ENCODE results near the gene MAST2.

The MAST2 gene

GRCh38 chr1:45982359-45982758 lies 178.9 kb downstream of the MAST2 start:
- DNase-seq (ENCODE audit: low spot score): no peak

- DNase-seq (ENCODE audit: low spot score): no peak
These were observed 180.6 kb downstream of the MAST2 start for GRCh38 chr1:45983967-45984366.

DNA sequence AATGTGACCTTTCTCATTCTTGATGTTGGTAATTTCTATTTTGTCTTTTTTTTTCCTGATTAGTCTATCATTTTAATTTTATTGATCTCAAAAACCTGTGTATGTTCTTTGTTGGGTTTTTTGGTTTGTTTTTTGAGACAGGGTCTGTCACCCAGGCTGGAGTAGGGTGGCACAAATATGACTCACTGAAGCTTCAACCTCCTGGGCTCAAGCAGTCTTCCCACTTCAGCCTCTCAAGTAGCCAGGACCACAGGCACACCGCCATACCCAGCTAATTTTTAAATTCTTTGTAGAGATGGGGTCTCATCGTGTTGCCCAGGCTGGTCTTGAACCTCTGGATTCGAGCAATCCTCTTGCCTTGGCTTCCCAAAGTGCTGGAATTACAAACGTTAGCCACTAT lies 183.8 kb downstream of the MAST2 start:
- no peak for DNase-seq (ENCODE audit: low spot score)

GRCh38 chr1:45989249-45989648 lies 185.8 kb downstream of the MAST2 start:
- DNase-seq (ENCODE audit: low spot score): no peak

- DNase-seq (ENCODE audit: low spot score): no peak
These were observed 191.0 kb downstream of the MAST2 start for GRCh38 chr1:45994423-45994822.

GRCh38 chr1:45995298-45995697 lies 191.9 kb downstream of the MAST2 start:
- no peak for DNase-seq (ENCODE audit: low spot score)

DNA sequence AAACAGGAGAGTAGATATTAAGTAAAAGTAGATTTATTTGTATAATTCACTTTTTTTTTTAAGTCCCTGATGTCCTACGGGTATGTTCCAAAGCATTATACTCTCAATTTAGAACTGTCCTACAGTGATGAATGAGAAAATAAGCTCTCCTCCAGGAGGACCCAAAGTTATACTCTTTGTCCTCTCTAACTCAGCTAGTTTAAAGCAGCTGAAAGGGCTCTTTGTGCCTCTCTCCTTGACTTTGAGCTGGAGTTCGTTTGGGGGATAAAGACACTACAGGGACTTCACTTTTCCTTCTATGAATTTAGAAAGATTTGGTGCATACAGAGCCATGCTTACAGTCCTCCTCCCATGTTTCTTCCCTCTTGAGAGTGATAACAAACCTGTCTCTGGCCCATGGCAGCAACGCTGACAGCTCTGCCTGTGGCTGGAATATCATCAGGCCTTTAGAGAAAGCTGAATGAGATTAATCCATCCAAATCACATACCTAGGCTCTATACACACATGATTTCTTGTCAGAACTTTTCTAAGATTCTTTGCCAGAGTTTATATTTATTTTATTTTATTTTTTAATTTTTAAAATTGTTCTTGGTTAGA lies 194.7 kb downstream of the MAST2 start:
- DNase-seq (ENCODE audit: low spot score): no peak

DNA sequence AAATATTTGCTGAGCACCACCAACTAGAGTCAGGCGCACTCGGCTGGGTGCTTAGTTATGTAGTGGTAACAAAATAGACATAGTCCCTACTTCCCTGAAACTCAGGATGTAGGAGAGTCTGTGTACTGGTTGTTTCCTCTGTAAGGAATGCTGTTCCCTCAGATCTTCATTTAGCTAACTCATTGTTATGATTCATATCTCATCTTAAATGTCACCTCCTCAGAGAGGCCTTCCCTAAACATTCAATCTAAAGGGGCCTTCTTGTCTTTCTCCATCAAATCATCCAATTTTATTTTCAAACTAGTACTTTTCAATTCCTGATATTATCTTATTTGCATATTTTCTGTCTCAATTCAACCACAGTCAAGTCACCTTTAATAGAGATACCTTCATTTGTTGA lies 196.1 kb downstream of the MAST2 start:
- DNase-seq (ENCODE audit: low spot score): no peak

DNA sequence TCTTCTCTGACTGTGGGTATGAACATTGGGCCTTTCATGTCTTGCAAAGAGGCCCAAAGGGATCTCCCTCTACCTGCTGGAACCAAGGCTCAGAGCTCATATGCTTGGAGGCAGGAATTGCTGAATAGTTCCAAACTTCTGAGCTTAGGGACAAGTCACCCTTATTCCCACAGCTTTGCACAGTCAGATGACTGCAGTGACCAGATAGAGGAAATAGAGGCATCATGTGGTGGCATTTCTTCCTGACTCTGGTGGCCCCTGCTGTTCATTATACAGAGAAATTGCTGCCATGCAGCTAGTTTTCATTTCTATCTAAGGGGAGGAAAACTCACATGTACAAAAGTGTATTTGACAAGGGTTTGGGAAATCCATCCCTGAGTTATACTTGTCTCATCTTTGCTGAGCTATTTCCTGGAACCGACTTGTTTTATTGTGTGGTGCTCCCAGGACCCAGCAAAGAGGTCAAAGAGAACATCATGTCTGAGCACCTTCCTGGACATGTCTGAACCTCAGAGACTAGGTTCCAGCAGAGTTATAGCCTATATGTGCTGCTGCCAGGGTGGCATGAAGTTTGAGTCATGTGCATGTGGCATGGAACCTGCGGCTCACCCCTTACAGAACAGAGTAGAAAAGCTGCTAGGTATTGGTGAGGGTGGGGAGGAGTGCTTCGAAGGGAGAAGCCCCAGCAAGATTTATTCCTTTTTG lies 197.8 kb downstream of the MAST2 start:
- DNase-seq (ENCODE audit: low spot score): no peak

DNA sequence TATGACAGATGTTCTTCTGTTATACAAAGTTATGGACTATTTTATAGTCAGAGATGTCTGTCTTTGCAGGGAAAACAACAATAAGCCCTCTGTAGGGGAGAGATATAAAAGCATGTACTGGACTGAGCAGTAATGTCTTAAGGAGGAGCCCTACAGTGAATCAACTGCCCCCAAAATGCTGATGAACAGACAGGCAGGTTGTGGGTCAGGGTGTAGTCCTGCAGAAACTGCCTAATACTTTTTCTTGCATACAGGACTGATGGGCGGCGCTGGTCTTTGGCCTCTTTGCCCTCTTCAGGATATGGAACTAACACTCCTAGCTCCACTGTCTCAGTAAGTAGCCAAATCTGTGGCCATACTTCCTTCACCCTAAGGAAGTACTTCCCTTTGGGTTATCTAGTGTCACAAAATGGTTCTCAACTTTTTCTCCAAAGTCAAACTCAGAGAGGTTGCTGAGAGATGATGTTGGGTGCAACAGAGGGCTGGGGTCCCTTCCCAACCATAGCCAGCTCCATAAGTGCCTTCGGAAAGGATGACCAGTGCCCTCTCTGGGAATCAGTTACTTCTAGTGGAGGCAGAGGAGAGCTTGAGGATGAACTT lies 199.2 kb downstream of the MAST2 start:
- no peak for DNase-seq (ENCODE audit: low spot score)

GRCh38 chr1:46003315-46003714 lies 199.9 kb downstream of the MAST2 start:
- no peak for DNase-seq (ENCODE audit: low spot score)

GRCh38 chr1:46004492-46004891 lies 201.1 kb downstream of the MAST2 start:
- DNase-seq (ENCODE audit: low spot score): no peak

GRCh38 chr1:46005594-46005993 lies 202.2 kb downstream of the MAST2 start:
- no peak for DNase-seq (ENCODE audit: low spot score)

- no peak for DNase-seq (ENCODE audit: low spot score)
These were observed 205.2 kb downstream of the MAST2 start for GRCh38 chr1:46008585-46008984.

- no peak for DNase-seq (ENCODE audit: low spot score)
These were observed 207.2 kb downstream of the MAST2 start for GRCh38 chr1:46010611-46011010.

DNA sequence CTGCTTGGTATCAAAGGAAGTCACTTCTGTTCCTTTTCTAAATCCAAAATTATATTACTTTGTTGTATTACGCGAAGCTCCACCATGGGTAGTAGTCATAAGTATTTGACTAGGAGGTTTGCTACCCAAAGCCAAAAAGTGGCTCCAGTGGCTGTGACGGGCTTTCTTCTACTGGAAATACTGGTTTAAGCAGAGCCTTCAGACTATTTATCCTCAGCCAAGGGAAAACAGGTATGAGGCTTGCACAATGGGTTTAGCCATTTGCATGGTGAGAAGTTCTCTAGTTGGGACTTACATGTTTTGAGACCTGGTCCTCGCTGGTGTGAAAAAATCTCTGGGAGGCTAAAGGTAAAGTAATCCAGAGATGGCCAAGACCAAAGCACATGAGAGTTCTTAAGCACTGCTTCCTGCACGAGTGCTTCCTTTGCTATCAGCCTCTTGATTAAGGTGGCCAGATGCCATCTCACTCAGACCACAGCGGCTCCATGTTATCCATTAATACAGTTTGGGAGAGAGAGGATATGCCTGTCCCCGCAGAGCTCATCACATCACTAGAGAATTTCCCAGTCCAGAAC lies 207.8 kb downstream of the MAST2 start:
- DNase-seq (ENCODE audit: low spot score): no peak

DNA sequence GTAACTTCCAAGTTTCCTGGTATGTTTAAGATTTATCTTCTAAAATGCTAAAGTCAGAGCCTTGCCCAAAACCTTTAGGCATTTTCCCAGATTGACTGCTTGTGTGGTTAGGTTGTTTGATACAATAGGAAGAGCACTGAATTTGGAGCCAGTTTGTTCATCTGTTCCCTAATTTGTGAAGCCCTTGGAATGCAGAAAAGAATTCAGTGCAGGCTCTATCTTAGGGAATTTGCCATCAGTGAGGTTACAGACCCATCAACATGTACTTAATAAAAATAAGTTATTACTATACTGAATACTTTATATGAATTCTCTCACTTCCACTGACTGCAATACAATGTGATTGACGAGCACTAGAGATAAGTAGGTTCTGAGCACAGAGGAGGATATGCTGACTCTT lies 208.8 kb downstream of the MAST2 start:
- DNase-seq (ENCODE audit: low spot score): no peak

DNA sequence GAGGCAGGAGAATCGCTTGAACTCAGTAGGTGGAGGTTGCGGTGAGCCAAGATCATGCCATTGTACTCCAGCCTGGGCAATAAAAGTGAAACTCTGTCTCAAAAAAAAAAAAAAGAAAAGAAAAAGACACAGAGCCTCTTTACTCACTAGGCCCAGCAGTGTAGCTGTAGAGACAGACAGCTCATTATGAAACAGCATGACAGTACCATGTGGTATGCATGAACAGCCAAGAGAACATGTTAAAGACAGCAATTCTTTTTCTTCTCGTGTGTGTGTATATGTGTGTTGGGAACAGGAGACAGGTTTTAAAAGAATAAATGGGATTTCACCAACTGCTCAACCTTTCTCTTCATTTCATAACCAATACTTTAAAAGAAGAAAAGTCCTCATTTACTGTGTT lies 210.2 kb downstream of the MAST2 start:
- no peak for DNase-seq (ENCODE audit: low spot score)

DNA sequence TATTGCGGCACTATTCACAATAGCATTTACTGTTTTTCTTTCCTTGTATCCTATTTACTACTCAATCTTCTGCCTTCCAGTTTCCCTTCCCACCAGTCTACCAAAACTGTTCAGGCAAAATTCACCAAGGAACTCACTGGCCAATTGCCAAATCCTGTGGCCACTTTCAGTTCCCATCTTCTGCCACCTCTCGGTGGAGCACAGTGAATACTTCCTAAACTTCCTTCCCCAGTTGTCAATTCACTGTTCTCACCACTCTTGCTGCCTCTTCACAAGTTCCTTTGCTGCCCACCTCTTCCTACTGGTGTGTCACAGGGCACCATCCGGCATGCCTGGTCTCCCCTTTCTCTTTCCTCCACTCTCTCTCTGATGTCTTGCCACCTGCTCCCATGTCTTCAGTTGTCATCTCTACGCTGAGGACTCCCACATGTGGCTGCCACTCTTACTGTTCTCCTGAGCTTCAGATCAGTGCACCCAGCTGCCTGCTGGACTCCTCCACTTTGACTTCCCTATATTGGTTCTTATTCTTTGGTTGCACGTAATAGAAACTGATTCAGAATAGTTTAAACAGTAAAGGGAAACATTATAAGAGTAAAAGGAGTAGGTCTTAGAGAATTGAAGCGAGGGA lies 214.6 kb downstream of the MAST2 start:
- no peak for DNase-seq (ENCODE audit: low spot score)

GRCh38 chr1:46019348-46019747 lies 215.9 kb downstream of the MAST2 start:
- no peak for DNase-seq (ENCODE audit: low spot score)

DNA sequence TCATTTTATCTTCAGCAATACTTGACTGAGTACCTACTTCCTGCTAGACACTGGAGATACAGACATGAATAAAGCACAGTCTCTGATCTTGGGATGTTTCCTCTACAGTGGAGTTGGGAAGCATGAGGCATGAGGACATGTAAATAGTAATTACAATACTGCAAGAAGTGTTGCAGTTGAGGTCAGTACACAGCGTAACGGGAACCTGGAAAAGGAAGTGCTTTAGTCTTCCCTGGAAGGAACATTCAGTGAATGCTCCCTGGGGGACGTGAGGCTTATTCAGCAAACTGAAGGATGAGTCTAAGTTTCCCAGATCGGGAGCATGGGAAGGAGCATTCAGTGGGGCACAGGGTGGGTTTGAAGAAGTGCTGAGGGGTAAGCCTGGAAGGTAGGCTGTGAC lies 216.6 kb downstream of the MAST2 start:
- DNase-seq (ENCODE audit: low spot score): no peak

DNA sequence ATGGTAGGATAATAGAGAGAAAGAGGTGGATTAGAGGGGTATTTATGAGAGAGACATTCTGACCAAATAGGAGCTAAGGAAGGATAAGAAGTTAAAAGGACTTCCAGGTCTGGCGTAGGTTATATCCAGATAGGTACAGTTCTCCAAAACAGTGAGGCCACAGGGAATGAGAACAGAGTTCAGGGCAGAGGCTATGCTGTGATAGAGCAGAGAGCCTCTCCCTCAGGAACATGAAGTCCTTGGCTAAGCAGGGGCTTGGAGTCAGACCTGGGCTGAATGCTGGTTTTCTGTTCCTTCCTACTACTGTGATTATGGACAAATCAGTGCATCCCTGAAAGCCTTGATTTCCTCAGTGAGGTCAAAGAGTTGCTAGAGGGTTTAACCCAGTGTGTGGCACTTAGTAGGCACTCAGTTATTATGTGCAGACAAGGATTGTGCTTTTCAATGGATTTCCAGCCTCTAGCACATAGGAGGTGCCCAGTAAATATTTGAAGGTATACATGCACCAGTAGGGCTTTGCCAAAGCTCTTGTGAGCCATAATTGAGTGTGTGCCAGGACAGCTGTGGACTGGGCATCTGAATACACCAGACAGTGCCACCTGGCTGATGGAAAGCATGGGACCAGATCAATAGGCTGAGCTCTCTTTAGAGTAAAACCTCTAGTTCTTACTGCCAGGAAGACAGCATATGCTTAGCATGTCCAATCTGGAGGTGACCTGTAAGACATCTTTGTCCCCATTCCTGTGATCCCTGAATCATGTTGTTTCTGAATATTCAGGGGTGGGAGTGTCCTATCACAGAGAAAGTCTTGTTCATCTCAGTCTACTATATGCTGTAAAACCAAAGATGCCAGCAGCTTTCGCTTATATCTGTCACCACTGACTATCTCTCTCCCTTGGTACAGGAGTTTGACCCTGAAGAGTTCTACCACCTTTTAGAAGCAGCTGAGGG lies 217.9 kb downstream of the MAST2 start:
- no peak for DNase-seq (ENCODE audit: low spot score)
